Activated CD8-positive, alpha-beta memory T cell treated with anti-CD3 and anti-CD28 coated beads for 48 hours (primary cell): Measurements from ENCODE around the gene CFB.
"Not testable (repeated sequence)": the region's sequence is repeated elsewhere in the genome, so short reads cannot be mapped to it uniquely, and the experiment has no call there.

Source experiments
- DNase-seq, 3 experiments: peaks; one replicate each; pipeline ENCODE4 v3.0.0-alpha.2; 2020; ENCODE audit warnings: low read depth in 2 of 3, low spot score in 2 of 3

CFB gene

DNA sequence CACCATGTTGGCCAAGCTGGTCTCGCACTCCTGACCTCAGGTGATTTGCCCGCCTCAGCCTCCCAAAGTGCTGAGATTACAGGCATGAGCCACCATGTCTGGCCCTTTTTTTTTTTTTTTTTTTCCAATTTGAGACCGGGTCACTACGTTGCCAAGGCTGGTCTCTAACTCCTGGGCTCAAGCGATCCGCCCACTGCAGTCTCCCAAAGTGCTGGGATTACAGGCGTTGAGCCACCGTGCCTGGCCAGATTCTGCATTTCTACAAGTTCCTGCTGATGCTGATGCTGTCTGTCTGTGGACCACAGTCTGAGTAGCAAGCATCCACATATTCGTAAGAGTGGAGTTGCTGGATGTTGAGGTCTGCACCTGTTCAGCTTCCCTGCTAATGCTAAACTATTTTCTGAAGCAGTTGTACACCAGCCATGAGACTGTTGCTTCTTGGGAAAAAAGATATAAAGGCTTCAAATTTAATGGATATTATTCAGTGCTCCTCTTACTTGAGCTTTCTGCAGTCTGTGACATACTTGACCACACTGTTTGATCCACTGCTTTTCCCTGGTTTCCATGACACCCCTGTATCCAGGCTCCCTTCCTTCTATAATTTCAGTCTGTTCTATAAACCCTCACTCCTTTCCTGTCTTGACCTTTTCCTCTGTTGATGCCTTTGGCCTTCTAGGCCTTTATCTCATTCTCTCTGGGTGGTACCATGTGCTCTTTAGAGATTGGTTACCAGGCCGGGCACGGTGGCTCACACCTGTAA, 33.9 kb upstream of the CFB start:
- DNase-seq = no peak

GRCh38 chr6:31915351-31915750, 30.5 kb upstream of the CFB start:
- DNase-seq = no peak

DNA sequence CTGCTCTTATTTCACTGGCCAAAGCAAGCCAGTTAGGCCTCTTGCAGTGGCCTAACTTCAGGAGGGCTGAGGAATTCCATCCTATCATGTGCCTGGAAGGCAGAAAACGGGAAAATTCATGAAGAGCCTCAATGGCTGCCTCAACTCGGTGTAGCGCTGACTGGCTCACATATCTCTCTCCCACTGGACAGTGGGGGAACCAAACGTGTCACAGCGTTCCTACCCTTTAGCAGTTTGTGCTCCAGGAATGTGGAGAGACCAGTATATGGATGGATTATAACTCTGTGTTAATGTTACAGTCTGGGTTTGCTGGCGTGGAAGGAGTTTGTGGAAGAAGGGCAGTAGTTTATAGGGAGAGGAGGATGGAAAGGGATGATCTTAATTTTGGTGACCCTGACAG, 30.1 kb upstream of the CFB start:
- DNase-seq = no peak

GRCh38 chr6:31918069-31918720, 27.7 kb upstream of the CFB start:
- DNase-seq = no peak

DNA sequence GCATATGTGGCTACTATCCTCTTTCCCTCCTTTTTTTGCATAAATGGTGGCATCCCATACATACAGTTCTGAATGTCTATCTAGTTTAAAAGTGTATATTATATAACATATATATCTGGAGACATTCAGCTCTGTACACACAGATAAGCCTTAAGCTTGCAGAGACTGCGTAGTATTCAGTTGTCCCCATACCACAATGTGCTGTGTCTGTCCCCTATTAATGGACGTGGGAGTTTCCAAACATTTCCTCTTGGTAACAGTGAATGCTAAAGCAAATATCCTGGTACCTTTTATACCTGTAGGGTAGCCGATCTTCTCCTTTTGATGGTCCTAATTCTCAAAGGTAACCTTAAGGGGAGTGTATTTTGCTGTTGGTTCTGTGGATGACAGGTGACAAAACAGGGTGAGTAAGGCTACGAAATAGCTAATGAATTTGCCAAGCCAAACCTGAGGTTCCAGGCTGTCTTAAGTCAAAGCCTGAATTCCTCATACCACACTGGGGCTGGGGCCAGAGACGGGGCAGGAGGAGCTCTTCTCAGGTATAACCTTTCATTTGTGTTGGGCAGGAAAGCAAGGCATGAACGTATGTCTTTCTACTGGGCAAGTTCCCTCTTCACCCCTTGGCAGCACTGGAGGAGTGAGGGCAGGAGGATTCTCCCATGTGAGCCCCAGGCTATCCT, 26.1 kb upstream of the CFB start:
- DNase-seq = no peak

GRCh38 chr6:31920811-31921210, 25.1 kb upstream of the CFB start:
- no peak for DNase-seq

DNA sequence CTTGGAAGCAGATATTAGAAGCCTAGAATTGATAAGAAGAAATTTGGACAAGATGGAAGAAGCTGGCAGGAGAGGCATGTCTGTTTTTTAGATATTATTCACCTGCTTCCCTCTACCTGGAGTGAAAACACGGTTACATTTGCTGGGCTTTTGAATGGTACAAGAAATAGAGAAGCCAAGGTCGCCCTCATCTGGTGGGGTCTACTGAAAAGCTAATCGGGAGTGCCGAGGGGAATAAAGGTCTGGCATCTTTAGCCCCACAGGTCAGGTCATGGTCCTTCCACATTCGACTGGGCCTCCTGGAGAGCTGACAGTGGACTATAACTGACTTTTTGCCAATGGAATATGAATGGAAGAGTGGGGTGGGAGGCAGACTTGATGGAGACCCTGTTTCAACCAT, 23.0 kb upstream of the CFB start:
- no peak for DNase-seq

- no peak for DNase-seq
These were observed 18.5 kb upstream of the CFB start, which contains the start of gene C2 for GRCh38 chr6:31927242-31927862. TSS of gene C2 (plus strand) at chr6:31927717. CDS start at chr6:31927753, 36 bp downstream.

DNA sequence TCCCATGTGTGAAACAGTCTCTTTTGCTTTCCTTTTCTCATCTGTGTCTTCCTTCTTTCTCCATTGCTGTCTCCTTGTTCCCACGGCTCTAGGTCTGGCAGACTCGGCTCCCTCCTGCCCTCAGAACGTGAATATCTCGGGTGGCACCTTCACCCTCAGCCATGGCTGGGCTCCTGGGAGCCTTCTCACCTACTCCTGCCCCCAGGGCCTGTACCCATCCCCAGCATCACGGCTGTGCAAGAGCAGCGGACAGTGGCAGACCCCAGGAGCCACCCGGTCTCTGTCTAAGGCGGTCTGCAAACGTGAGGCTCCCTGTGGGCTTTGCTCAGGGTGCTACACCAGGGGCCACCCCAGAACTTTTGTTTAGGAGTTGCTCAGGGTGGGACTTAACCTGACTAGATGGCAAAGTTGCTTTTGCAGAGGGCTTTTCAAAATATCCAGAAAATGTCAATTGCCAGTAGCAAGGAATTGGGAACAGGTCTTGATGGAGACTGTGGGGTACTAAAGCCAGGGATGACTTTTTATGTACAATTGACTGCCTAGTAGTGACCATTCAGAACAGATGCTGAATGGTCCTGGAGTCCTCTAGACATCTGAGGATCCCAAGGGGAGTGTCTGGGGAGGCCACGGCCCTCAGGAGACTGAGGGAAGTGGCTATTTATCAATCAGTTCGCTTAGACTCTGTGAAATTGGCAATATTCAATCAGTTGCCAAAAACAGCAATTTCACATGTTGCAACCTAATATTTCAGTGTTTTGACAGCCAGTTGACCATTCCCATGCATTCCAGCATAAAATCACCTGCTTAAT, 17.8 kb upstream of the CFB start:
- no peak for DNase-seq

- no peak for DNase-seq
These were observed 17.3 kb upstream of the CFB start for GRCh38 chr6:31928672-31928939.

DNA sequence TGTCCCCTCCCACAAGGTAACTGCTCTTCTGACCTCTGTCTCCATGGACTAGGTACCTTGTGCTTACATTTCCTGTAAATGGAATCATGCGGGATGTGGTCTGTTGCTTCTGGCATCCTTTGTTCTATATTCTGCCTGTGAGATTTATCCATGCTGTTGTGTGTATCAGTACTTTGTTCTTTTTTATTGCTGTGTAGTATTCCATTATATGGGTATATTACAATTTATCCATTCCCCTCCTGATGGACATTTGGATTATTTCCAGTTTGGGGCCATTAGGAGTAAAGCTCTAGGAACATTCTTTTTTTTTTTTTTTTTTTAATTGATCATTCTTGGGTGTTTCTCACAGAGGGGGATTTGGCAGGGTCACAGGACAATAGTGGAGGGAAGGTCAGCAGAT, 14.9 kb upstream of the CFB start:
- DNase-seq = no peak

DNA sequence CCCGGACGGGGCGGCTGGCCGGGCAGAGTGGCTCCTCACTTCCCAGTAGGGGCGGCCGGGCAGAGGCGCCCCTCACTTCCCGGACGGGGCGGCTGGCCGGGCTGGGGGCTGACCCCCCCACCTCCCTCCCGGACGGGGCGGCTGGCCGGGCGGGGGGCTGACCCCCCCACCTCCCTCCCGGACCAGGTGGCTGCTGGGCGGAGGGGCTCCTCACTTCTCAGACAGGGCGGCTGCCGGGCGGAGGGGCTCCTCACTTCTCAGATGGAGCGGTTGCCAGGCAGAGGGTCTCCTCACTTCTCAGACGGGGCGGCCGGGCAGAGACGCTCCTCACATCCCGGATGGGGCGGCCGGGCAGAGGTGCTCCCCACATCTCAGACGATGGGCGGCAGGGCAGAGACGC, 13.8 kb upstream of the CFB start:
- not testable (repeated sequence) for DNase-seq

- no peak for DNase-seq
These were observed 12.4 kb upstream of the CFB start for GRCh38 chr6:31933537-31933936.

GRCh38 chr6:31935021-31935420, 10.9 kb upstream of the CFB start:
- DNase-seq = no peak

GRCh38 chr6:31935823-31936222, 10.1 kb upstream of the CFB start:
- DNase-seq = no peak

- no peak for DNase-seq
These were observed 5.6 kb upstream of the CFB start for GRCh38 chr6:31940256-31940664.

DNA sequence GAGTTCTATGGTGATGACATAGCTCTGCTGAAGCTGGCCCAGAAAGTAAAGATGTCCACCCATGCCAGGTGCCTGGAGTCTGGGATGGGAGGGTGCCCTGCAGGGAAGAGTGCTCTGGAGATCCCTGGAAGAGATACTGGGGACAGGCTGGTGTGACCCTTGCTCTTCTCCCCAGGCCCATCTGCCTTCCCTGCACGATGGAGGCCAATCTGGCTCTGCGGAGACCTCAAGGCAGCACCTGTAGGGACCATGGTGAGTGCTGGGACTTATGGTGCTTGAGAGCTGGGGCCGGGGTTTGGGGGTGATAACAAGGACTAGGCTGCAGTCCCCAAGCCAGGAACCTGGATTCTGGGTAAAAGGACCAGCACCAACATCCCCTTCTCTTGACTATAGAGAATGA, 2.2 kb upstream of the CFB start:
- DNase-seq = no peak

DNA sequence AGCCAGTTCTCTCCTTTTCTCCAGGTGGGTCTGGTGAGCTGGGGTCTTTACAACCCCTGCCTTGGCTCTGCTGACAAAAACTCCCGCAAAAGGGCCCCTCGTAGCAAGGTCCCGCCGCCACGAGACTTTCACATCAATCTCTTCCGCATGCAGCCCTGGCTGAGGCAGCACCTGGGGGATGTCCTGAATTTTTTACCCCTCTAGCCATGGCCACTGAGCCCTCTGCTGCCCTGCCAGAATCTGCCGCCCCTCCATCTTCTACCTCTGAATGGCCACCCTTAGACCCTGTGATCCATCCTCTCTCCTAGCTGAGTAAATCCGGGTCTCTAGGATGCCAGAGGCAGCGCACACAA, 765 bp upstream of the CFB start:
- no peak for DNase-seq

DNA sequence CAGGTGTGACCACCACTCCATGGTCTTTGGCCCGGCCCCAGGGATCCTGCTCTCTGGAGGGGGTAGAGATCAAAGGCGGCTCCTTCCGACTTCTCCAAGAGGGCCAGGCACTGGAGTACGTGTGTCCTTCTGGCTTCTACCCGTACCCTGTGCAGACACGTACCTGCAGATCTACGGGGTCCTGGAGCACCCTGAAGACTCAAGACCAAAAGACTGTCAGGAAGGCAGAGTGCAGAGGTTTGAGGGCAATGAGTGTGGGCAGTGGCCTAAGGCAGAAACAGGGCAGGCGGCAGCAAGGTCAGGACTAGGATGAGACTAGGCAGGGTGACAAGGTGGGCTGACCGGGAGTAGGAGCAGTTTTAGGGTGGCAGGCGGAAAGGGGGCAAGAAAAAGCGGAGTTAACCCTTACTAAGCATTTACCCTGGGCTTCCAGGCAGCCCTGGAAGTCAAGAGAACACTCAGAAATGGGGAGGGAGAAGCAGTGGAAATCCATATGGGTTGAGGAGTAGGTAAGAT, 533 bp downstream of the CFB start:
- no peak for DNase-seq

- DNase-seq = no peak
These were observed 1.3 kb downstream of the CFB start for GRCh38 chr6:31947070-31947675.

DNA sequence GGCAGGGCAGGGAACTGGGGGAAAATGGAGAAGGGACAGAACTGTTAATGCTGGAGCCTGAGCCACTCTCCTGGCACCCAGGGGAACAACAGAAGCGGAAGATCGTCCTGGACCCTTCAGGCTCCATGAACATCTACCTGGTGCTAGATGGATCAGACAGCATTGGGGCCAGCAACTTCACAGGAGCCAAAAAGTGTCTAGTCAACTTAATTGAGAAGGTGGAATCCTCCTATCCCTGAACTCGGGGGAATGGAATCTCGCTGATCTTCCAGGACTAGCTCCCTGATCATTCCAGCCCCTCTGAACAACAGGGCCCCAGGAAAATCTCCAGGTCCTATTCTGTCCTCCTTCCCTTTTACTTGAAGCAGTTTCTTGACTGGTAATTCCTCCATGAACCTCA, 2.0 kb downstream of the CFB start:
- DNase-seq = no peak
